IPS-18a (cell line): ENCODE data around the gene CYP1B1.

Experiments
- H3K27ac ChIP-seq: one replicate; pipeline ENCODE4 v1.5.1; 2013; ENCODE audit warnings: low read length
- H3K27me3 ChIP-seq: one replicate; pipeline ENCODE4 v1.6.1; 2013; ENCODE audit warnings: mild to moderate bottlenecking, low read length; ENCODE audit not compliant: control insufficient read depth, insufficient read depth
- H3K36me3 ChIP-seq: one replicate; pipeline ENCODE4 v1.6.1; 2013; ENCODE audit warnings: low read depth, low read length; ENCODE audit not compliant: control insufficient read depth
- H3K4me1 ChIP-seq: one replicate; pipeline ENCODE4 v1.6.1; 2013; ENCODE audit warnings: low read depth, low read length; ENCODE audit not compliant: control insufficient read depth
- H3K4me3 ChIP-seq: one replicate; pipeline ENCODE4 v1.5.1; 2013; ENCODE audit warnings: low read length
- H3K9ac ChIP-seq: one replicate; pipeline ENCODE4 v1.6.1; 2013; ENCODE audit warnings: mild to moderate bottlenecking, low read length, moderate library complexity
- H3K9me3 ChIP-seq: one replicate; pipeline ENCODE4 v1.6.1; 2013; ENCODE audit warnings: low read depth, low read length; ENCODE audit not compliant: control insufficient read depth

CYP1B1 gene

GRCh38 chr2:38075507-38076151 lies at the start of gene CYP1B1:
Gene CYP1B1 (minus strand): TSS chr2:38076151. CDS start chr2:38075388, 763 bp downstream.
- Histone ChIP-seq H3K4me3 (peak within 1 kb of the TSS; percentile 55), H3K4me1 (peaks cover 30% of the 10 kb centered on the region), H3K9ac (peak within 1 kb of the TSS; percentile 47), H3K27me3 (peaks cover 77% of the 10 kb centered on the region), H3K36me3 (no peaks in the 10 kb centered on the region), H3K27ac (no peak within 1 kb of the TSS), H3K9me3 (no peaks in the 10 kb centered on the region)

GRCh38 chr2:38125007-38125406 lies 49.1 kb upstream of the CYP1B1 start:
- no peak overlapping the region for H3K9ac ChIP-seq
- H3K9me3 ChIP-seq = peaks cover 6% of the 10 kb centered on the region
- no peaks in the 10 kb centered on the region for H3K4me1 ChIP-seq
- no peaks in the 10 kb centered on the region for H3K36me3 ChIP-seq
- H3K27me3 ChIP-seq = no peaks in the 10 kb centered on the region
- no peak overlapping the region for H3K4me3 ChIP-seq
- no peak overlapping the region for H3K27ac ChIP-seq

GRCh38 chr2:38123911-38124310 lies 48.0 kb upstream of the CYP1B1 start:
- no peak overlapping the region for H3K27ac ChIP-seq
- no peaks in the 10 kb centered on the region for H3K36me3 ChIP-seq
- peaks cover 6% of the 10 kb centered on the region for H3K9me3 ChIP-seq
- H3K9ac ChIP-seq = no peak overlapping the region
- H3K4me1 ChIP-seq = no peaks in the 10 kb centered on the region
- H3K4me3 ChIP-seq = no peak overlapping the region
- H3K27me3 ChIP-seq = no peaks in the 10 kb centered on the region

GRCh38 chr2:38122344-38122743 lies 46.4 kb upstream of the CYP1B1 start:
- no peak overlapping the region for H3K27ac ChIP-seq

GRCh38 chr2:38121481-38121880 lies 45.5 kb upstream of the CYP1B1 start:
- no peaks in the 10 kb centered on the region for H3K27me3 ChIP-seq

More at GRCh38 chr2:38122344-38122743, 46.4 kb upstream of the CYP1B1 start:
- Histone ChIP-seq H3K9ac (no peak overlapping the region), H3K27me3 (no peaks in the 10 kb centered on the region), H3K9me3 (peaks cover under 1% of the 10 kb centered on the region), H3K4me3 (no peak overlapping the region), H3K36me3 (no peaks in the 10 kb centered on the region), H3K4me1 (no peaks in the 10 kb centered on the region)

GRCh38 chr2:38120829-38121228 lies 44.9 kb upstream of the CYP1B1 start:
- no peaks in the 10 kb centered on the region for H3K9me3 ChIP-seq
- no peaks in the 10 kb centered on the region for H3K36me3 ChIP-seq
- H3K4me1 ChIP-seq = no peaks in the 10 kb centered on the region
- H3K4me3 ChIP-seq = no peak overlapping the region
- H3K27me3 ChIP-seq = no peaks in the 10 kb centered on the region
- H3K27ac ChIP-seq = no peak overlapping the region
- no peak overlapping the region for H3K9ac ChIP-seq

More at GRCh38 chr2:38121481-38121880, 45.5 kb upstream of the CYP1B1 start:
- no peak overlapping the region for H3K4me3 ChIP-seq
- no peaks in the 10 kb centered on the region for H3K9me3 ChIP-seq
- no peaks in the 10 kb centered on the region for H3K4me1 ChIP-seq
- no peaks in the 10 kb centered on the region for H3K36me3 ChIP-seq
- no peak overlapping the region for H3K9ac ChIP-seq
- no peak overlapping the region for H3K27ac ChIP-seq

- no peaks in the 10 kb centered on the region for H3K9me3 ChIP-seq
- H3K27ac ChIP-seq = no peak overlapping the region
- H3K36me3 ChIP-seq = no peaks in the 10 kb centered on the region
- no peak overlapping the region for H3K9ac ChIP-seq
- H3K4me3 ChIP-seq = no peak overlapping the region
- H3K4me1 ChIP-seq = no peaks in the 10 kb centered on the region
- H3K27me3 ChIP-seq = no peaks in the 10 kb centered on the region
Measured at GRCh38 chr2:38120264-38120592, 44.3 kb upstream of the CYP1B1 start.

- no peaks in the 10 kb centered on the region for H3K9me3 ChIP-seq
Measured at GRCh38 chr2:38116762-38117161, 40.8 kb upstream of the CYP1B1 start.

GRCh38 chr2:38115216-38116032 lies 39.5 kb upstream of the CYP1B1 start:
- Histone ChIP-seq H3K4me1 (no peaks in the 10 kb centered on the region), H3K9ac (no peak overlapping the region), H3K4me3 (no peak overlapping the region), H3K27me3 (no peaks in the 10 kb centered on the region), H3K9me3 (no peaks in the 10 kb centered on the region), H3K27ac (no peak overlapping the region), H3K36me3 (no peaks in the 10 kb centered on the region)

More at GRCh38 chr2:38116762-38117161, 40.8 kb upstream of the CYP1B1 start:
- Histone ChIP-seq H3K36me3 (no peaks in the 10 kb centered on the region), H3K4me1 (no peaks in the 10 kb centered on the region), H3K27me3 (no peaks in the 10 kb centered on the region), H3K4me3 (no peak overlapping the region), H3K9ac (no peak overlapping the region), H3K27ac (no peak overlapping the region)

GRCh38 chr2:38113981-38114708 lies 38.2 kb upstream of the CYP1B1 start:
- Histone ChIP-seq H3K9me3 (no peaks in the 10 kb centered on the region), H3K36me3 (no peaks in the 10 kb centered on the region), H3K4me3 (no peak overlapping the region), H3K27ac (no peak overlapping the region), H3K4me1 (no peaks in the 10 kb centered on the region), H3K27me3 (no peaks in the 10 kb centered on the region), H3K9ac (no peak overlapping the region)

GRCh38 chr2:38113051-38113450 lies 37.1 kb upstream of the CYP1B1 start:
- peaks cover 4% of the 10 kb centered on the region for H3K4me1 ChIP-seq
- H3K4me3 ChIP-seq = no peak overlapping the region
- no peak overlapping the region for H3K27ac ChIP-seq
- no peaks in the 10 kb centered on the region for H3K9me3 ChIP-seq
- H3K36me3 ChIP-seq = no peaks in the 10 kb centered on the region
- no peak overlapping the region for H3K9ac ChIP-seq
- H3K27me3 ChIP-seq = no peaks in the 10 kb centered on the region
